ENCODE measurements around the gene MPG. TPM values are rescaled to one million over a fixed set of nuclear protein-coding genes. Genes with fewer than 3 reads are reported as not detected.
A peak's percentile ranks its signal among the peaks of the same experiment; 100 is the strongest.

Gene MPG
- total and polyA plus RNA-seq, 7 donors: 23.0 to 68.1 (median 43.1) TPM

GRCh38 chr16:83060-83603 lies 5.1 kb downstream of the MPG start:
- H3K4me3 ChIP-seq: no peak overlapping the region

DNA sequence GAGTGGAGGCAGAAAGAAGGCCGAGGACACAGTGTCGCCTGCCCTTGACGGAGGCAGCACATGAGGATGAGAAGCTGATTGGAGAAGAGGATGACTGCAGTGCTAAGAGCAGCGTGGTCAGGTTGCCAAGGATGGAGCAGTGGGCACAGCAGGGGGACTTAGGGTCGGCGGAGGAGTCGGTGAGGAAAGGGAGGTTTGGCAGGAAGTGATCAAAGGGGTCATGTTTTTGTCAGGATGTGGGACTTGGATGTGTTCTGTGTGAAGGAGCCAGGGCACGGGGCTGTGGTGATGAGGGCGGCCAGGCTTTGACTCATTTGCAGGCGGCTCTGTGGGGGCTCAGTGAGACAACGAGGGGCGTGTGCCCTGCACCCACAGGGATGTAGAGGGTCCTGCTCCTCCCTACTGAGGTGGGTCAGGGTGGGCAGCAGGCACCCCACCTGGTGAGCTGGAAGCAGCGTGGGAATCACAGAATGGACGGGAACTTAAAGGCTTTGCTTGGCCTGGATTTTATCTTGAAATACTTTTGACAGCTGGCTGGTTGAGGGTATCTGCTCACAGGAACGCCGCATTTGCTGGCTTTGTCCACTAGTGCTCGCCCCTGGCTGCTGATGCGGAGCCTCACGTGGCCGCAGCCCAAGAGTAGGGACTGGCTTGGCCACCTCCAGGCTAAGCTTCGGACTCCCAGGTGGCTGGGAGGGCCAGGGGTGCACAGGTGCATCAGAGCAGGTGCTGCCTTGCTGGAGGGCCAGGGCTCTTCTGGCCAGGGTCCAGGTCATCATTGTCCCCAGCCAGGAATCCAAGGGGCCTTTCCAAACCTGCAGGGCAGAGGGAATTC lies 6.0 kb downstream of the MPG start:
- Histone ChIP-seq H3K9me3 (no peaks in the 10 kb centered on the region), H3K4me3 (no peak overlapping the region), H3K27ac (peak overlapping the region; percentile 75), H3K36me3 (ENCODE audit: insufficient read depth in 1 of 2, low read depth in 1 of 2) (peaks cover 0 to 75% of the 10 kb centered on the region in 2 donors), H3K4me1 (peaks cover 29% of the 10 kb centered on the region), H3K27me3 (ENCODE audit: insufficient read depth in 3 of 3, low read length in 2 of 3) (no peaks in the 10 kb centered on the region)
- peak in 1 of 4 donors; percentile 18 for ATAC-seq
- no peak for DNase-seq
- WGBS, 3 donors: 48 to 56% (median 50%) methylated on average over 21 of the region's 21 CpGs
- intact Hi-C loops (cut with DNase I): no loop called here
- no peak for TF ChIP-seq CTCF (IDR thresholded peaks at IDR 0.05)

More at GRCh38 chr16:83060-83603, 5.1 kb downstream of the MPG start:
- no peak for ATAC-seq
- no peak for DNase-seq
- no peak overlapping the region for H3K27ac ChIP-seq
- H3K27me3 ChIP-seq (ENCODE audit: insufficient read depth in 3 of 3, low read length in 2 of 3): no peaks in the 10 kb centered on the region
- WGBS, 3 donors: 96% methylated on average over 28 to 31 of the region's 31 CpGs
- no peaks in the 10 kb centered on the region for H3K9me3 ChIP-seq
- TF ChIP-seq CTCF (IDR thresholded peaks at IDR 0.05): no peak
- intact Hi-C loops (cut with DNase I): no loop called here
- H3K36me3 ChIP-seq (ENCODE audit: insufficient read depth in 1 of 2, low read depth in 1 of 2): peaks cover 0 to 66% of the 10 kb centered on the region in 2 donors
- H3K4me1 ChIP-seq: peaks cover 33% of the 10 kb centered on the region

GRCh38 chr16:84718-85406 lies 6.8 kb downstream of the MPG start:
- Histone ChIP-seq H3K4me3 (no peak overlapping the region), H3K9me3 (no peaks in the 10 kb centered on the region), H3K27ac (peak overlapping the region; percentile 75), H3K27me3 (ENCODE audit: insufficient read depth in 3 of 3, low read length in 2 of 3) (no peaks in the 10 kb centered on the region), H3K4me1 (peaks cover 23% of the 10 kb centered on the region), H3K36me3 (ENCODE audit: insufficient read depth in 1 of 2, low read depth in 1 of 2) (peaks cover 0 to 78% of the 10 kb centered on the region in 2 donors)
- WGBS, 3 donors: 28 to 37% (median 28%) methylated on average over 7 of the region's 7 CpGs
- ATAC-seq: peak; percentile 74 to 87 (median 78)
- no peak for TF ChIP-seq CTCF (IDR thresholded peaks at IDR 0.05)
- peak; percentile 80 for DNase-seq
- intact Hi-C loops (cut with DNase I): no loop called here

GRCh38 chr16:85407-85782 lies 7.4 kb downstream of the MPG start:
- peak in 2 of 4 donors; percentile 5 to 6 for ATAC-seq
- 72 to 80% (median 75%) methylated on average over 18 of the region's 18 CpGs for WGBS, 3 donors
- Histone ChIP-seq H3K27ac (peak overlapping the region; percentile 75), H3K9me3 (no peaks in the 10 kb centered on the region), H3K27me3 (ENCODE audit: insufficient read depth in 3 of 3, low read length in 2 of 3) (no peaks in the 10 kb centered on the region), H3K36me3 (ENCODE audit: insufficient read depth in 1 of 2, low read depth in 1 of 2) (peaks cover 0 to 78% of the 10 kb centered on the region in 2 donors), H3K4me1 (peaks cover 21% of the 10 kb centered on the region), H3K4me3 (no peak overlapping the region)
- intact Hi-C loops (cut with DNase I): no loop called here
- peak in 1 of 2 donors; percentile 49 for DNase-seq
- no peak for TF ChIP-seq CTCF (IDR thresholded peaks at IDR 0.05)

Data from psoas muscle (tissue), 8 donors.